ENCODE results near the gene EGLN2.

- TF ChIP-seq CTCF (IDR thresholded peaks at IDR 0.05; ENCODE audit: extremely low read depth in 1 of 2, insufficient read depth in 1 of 2, low read depth in 1 of 2, low read length in 2 of 2) (no peak), POLR2A (IDR thresholded peaks at IDR 0.05; ENCODE audit: low read depth, low read length) (no peak), POLR2AphosphoS5 (IDR thresholded peaks at IDR 0.05; ENCODE audit: insufficient read depth, low read depth, low read length) (no peak), EZH2 (IDR thresholded peaks at IDR 0.05; ENCODE audit: borderline replicate concordance, low read depth, low read length, severe bottlenecking) (no peak)
Measured at GRCh38 chr19:40803170-40803856, 4.3 kb downstream of the EGLN2 start.

All from endothelial cell of umbilical vein (primary cell).